Activated gamma-delta T cell treated with Interleukin-2 at 50 U/mL for 16 hours (primary cell): ENCODE results near the gene NKRF.

Source experiments
- DNase-seq: peaks from one replicate; pipeline ENCODE4 v3.0.0-alpha.2; 2020

NKRF gene

DNA sequence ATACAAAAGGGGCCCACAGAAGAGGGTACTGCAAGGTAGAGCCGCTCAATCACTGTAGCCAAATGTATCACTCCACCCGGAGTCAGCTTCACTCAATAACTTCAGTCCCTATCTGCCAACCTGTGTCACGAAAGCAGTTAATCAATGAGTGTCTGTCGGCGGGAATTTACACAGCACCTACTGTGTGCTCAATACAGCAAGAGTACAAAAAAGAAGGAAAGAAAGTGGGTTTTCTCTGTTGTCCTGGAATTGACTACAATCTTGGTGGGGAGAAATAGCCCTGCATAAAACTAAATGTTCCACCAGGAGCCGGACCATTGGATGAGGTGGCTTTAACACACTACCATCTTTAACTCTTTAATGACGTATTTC lies 780 bp upstream of the NKRF start:
- DNase-seq = no peak

DNA sequence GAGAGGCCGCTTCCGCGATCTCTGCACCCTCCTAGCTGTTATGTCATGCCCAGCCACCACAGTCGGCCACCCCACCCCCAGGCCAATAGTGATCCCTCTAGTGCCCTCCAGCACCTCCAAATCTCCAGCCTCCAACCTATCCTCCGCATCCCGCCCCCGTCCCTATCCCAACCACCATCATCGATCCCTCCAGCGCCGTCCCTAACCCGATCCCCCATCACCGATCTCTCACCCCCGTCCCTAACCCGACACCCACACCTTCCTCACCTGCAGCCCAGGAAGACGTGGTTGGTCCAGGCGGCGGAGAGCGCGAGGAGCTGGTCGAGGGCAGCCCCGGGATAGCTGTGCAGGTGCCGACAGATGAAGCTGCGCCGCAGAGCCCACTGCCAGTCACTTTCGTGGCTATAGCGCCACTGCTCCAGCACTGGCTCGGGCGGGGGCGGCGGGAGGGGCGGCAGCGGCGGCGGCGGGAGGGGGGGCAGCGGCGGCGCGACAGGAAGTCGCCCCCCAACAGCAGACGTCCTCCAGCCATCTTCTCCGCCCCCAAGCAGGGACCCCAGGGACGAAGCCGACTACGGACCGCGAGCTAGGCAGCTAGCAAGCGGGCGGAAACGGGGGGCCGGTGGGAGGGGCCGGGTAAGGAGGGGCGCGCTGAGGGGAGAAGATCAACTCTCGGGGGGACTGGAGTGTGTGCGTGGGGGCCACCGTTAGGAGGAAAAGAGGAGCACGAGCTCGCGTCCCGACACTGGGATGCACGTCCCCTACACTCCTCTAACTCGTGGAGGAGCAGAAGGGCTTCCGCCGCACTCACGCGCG lies 552 bp downstream of the NKRF start:
- DNase-seq = peak; percentile 42

DNA sequence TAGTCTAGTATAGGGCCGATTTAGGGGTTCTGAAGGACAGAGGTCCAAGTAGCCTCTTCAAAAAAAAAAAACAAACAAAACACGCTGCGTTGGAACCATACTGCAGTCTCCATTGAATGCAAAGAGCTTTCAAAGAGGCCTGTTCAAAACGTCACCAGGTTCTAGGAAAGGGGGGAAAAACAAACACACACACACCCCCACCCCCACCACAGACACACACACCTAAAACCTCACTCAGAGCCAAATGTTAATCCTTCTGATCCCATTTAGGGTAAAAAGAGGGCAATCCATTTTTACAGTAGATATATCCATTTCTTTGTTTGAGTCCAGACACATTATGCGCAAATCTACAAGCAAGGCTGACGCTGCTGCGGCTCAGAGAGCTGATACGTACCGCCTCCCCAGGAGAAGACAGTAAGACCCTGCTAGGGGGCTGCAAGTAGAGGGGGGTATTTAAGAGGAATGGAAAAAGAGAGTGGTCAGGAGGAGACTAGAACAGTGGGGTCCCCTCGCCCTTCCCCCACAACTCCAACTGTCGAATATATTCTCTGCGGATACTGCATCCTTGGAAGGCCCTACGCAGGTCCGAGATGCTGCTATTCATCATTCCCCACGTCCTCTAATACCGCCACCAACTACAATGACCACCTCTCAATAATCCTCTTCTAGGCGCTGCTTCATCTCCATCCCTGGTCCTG lies 1.3 kb downstream of the NKRF start:
- DNase-seq = no peak

DNA sequence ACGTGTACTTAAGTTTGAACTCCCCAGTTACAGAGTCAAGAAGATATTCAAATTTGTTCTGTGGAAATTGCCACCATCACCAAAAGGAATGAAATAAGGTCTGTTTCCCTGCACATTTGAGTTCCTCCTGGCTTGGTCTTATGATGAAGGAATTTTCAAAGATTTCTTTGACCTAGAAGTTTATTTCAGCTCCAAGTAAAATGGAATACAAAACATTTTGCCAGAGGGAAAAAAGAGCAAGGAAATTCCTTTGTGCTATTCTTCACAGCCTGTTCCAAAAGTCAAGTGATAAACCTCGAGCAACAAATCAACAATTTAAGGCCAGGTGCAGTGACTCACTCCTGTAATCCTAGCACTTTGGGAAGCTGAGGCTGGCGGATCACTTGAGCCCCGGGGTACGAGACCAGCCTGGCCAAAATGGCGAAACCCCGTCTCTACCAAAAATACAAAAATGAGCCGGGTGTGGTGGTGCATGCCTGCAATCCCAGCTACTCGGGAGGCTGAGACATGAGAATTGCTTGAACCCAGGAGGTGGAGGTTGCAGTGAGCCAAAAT lies 3.4 kb downstream of the NKRF start:
- no peak for DNase-seq

DNA sequence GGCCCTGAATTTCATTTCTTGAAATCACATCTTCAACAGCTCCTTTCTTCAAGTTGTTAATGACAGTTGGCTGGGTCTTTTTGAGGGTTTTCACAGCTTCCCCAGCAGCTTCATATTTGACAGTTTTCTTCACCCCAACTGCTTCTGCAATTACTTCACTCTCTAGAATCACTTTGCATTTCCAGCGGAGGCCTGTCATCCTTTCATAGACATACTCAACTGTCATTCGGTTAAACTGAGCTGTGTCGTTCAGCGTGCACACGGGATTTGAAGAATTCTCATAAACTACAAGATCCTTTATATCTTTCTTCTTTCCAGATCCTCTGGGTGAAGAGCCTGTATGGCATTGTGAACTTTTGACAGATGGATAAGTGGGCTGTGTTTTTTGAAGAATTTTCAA lies 16.4 kb downstream of the NKRF start:
- no peak for DNase-seq

DNA sequence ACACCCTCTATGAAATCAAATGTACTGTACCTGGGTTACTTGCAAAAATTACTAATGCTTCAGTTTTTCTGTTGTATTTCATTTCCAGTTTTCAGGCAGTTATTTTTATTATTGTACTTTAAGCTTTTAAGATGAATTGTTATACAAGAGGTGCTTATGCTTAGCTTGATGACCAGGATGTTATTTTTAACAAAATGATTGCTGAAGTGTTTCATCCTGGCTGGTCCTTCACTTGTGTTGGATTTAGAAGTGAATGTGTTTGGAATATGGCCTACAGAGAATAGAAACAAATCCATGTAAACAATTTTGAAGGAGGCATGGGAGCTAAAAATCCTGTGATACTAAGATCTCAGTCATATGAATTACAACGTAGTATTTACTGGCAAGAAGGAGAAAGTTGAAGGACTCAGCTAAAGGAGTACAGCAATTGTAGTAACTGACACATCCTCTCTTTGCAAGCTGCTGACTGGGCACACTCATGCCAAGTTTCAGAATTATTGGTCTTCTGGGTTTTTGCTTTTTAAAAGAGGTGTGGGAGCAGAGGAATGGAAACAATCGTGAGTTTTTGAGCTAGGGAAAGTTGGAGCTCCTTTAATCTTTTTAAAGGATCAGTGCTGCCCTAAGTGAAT lies 22.7 kb downstream of the NKRF start:
- no peak for DNase-seq

DNA sequence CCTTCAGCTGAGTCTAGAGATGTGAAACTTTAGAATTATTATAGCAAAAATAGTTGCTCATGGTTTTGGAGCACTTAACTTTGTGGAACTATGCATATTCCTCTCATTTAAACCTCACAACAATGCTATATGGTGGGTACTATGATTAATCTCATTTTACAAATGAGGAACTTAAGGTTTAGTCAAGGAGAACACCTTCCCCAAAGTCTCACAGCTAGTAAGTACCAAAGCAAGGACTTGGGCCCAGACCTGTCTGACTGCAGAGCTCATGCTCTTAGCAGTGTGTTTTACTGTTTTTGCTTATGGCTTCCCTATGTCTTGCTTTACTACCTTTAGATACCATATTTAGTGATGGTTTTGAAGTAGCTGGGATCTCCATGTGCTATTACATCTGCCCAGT lies 26.8 kb downstream of the NKRF start:
- DNase-seq = no peak

DNA sequence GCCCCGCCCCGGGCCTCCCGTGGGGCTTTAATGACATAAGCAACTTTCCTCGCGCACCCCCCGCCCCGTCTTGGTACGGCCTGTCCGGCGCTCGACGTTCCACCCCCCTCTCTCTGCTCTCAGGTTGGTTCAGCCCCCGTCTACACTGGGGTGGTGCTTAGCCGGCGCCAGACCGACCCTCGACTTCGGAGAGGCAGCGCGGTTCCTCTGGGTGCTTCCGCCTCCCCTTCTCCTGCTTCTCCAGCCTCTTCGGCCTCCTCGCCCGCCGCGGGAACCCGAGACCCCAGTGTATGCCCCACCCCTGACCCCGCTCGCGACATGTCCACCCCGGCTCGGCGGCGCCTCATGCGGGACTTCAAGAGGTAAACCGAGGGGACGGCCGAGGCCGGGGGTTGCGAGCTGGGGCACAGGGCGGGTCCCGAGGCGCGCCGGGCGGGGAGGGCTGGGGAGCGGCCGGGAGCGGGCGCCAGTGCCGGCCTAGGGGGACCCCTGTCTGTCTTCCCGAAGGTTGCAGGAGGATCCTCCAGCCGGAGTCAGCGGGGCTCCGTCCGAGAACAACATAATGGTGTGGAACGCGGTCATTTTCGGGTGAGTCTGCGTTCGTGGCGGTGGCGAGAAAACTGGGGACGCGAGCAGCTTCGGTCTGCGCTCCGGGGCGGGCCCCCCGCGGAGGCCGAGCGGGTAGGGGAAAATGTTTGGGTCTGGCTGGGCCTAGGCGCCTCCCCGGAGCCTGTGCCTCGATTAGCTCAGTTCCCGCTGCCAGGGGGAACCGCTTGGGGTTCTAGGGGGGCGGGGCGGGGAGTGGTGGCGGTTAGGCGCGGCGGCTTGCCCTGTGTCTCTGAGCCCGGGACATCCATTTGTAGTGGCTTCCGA lies 31.6 kb downstream of the NKRF start, which contains the start of gene UBE2A:
UBE2A (plus strand) TSS at position 170 of the 873 bp plus-strand sequence; CDS start at position 319, 149 bp downstream.
- peak; percentile 89 for DNase-seq

DNA sequence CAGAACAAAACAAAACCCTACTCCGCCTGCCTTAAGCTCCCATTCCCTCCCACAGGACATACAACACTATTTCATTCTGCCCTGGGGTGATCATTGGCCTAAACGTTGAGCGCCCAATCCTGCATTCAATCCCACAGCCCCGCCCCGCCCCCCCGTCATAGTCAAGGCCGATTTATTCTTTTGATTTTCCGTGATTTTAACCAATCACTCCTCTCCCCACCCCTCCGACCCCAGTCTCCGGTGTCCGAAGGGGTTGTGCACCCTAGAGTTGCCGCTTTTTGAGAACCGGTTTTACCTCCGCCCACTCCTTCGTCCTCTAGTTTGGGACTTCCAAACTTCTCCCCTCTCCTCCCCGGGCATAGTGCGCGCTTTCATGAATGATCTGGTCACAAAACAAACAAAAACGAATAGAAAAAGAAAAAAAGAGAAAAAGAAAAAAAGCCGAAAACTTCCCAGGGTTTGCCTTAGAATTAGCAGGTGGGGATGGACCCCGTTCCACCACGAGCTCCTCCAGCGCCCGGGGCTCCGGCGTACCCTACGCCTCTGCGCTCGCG lies 32.3 kb downstream of the NKRF start:
- no peak for DNase-seq

DNA sequence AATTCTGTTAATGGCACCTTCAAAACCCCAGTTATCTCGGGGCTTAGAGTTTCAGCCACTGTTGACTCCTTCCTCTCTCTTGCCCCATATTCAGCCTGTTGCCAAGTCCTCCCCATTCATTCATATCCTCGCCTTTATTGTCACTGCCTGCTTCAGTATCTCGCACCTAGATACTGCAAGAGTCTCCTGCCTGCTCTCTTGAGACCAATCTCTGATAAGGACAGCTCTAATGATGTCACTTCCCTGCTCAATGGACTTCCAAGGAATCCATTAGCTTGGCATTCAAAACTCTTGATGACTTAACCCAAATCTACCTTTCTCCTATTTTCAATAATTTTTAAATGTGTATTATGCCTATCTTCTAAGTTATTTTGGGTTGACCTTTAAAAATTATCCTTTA lies 33.0 kb downstream of the NKRF start:
- DNase-seq = no peak

DNA sequence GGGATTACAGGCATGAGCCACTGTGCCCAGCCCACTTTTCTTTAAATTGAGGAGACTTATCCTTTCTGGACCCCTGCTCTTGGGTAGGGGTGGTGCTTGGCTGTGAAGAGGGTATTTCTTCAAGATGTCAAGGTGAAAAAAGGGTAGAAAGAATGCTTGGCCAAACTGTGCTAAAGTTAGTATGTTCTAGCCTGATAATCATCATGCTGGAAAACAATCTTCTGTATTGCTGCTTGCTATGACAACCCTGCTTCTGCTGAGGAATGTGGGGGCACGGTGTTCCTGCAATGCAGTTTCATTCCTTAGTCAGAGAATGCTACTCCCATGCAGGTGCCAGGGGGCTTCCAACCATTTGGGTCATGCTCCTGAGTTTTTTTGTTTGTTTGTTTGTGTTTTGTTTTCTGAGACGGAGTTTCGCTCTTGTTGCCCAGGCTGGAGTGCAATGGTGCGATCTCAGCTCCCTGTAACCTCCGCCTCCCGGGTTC lies 35.8 kb downstream of the NKRF start:
- no peak for DNase-seq

DNA sequence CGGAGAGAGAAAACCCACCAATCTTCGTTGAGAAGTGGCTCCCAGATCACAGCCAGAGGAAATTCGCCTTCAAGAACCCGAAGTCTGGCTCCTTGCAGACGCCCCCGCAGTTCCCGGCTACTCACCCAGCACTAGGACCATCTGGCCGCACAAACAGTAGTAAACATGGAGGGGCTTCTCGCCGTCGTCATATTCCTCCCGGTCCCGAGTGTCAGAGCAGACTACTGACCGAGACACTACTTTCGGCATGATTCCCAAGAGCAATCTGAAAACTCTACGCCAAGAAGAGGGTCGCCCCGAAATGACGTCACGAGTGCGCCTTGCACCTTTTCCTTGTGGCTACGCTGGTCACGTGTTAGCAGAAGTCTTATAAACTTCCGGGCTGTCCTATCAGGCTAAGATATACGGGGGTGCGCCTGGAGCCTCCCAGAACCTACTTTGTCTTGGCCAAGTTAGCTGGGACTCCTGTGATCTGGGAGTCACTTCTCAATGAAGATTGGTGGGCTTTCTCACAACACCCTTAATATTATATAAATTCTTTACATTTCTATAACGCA lies 41.0 kb downstream of the NKRF start, which contains the start of gene STEEP1:
STEEP1 (minus strand) TSS at position 303 of the 557 bp plus-strand sequence; CDS start at position 249, 54 bp downstream.
- peak; percentile 81 for DNase-seq

DNA sequence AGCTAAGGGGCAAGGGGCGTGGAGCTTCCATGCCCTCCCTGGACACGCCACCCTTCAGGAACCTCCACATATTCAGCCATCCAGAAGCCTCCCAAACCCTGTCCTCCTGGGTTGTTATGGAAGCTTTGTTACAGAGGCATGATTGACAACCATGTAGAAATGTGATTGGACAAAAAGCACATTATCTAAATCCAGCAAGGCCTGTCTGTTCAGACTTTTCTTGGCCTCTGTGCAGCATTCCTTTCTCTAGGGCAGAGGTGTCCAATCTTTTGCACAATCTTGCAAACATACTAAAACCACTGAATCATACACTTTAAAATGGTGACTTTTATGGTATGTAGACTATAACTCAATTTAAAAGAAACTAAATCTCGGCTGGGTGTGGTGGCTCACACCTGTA lies 53.7 kb downstream of the NKRF start:
- no peak for DNase-seq

DNA sequence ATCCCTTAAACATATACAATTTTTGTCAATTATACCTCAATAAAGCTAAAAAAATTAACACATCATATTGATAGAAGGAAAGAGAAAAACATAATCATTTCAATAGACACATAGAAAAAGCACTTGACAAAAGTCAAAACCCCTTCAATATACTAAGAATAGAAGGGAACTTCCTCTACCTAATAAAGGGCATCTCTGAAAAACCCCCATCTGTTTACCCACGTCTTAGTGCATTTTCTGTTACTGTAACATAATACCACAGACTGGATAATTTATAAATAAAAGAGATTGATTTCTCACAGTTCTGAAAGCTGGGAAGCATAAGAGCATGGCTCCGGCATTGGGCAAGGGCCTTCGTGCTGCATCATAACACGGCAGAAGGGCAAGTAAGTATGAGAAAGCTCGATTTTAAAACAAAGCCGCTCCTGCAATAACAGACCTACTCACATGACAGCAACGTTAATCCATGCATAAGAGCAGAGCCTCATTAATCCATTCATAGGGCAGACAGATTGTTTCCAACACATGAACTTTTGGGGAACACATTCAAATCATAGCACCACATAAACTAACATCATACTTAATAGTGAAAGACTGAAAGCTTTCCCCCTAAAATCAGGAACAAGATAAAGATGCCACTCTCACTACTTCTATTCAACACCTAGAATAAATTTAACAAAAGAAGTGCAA lies 56.8 kb downstream of the NKRF start:
- no peak for DNase-seq

DNA sequence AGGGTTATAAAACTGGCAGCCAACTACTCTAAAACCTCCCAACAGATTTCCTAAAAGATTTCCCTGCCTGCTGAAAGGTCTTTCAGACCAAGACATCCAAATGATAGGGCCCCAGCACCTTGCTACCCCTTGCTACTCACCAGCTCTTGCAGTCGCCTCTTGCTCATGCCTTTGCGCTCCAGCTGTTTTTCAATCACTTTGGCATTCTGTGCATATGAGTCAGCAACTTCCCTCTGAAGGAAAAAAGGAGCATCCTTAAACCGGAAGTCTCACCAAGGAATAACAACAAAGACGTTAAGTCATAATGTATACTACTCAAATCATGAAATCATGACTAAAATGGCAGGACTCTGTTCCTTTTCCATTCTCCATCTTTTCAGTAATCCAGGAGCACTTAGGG lies 65.0 kb downstream of the NKRF start:
- DNase-seq = no peak

DNA sequence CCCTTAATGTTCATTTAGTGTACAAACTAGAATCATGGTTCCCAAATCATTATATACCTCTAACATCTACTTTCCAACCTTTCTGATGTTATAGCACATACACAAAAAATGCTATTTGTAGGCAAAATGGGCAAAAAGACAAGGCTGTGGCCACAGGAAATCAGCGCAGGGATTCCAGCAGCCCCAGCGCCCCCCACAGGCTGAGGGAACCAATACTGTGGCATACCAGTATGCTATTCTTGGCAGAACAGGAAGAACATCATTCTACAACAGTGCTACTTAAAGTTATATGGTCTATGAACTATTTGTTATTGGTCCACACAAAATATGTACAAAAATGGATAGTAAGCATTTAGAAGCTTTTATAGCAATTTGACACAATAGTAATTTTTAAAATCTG lies 66.4 kb downstream of the NKRF start:
- DNase-seq = no peak
